K562 (cell line): ENCODE results near the gene STAB2. TPM values are rescaled to one million over a fixed set of nuclear protein-coding genes. Genes with fewer than 3 reads are reported as not detected.

Source experiments
- ATAC-seq: fragments of 200-7000 bp; cut with Tn5 transposase; 3 replicates; pipeline ENCODE4 v1.9.1; 2020; ENCODE audit warnings: moderate library complexity
- BruUV-seq: library from RNA; stranded (reverse); fragments of 400-500 nt; replicated peaks from 2 replicates; lab custom pipeline; 2021; lab: Mats Ljungman, UMichigan
- CTCF ChIA-PET: fragments of 300-600 bp; formaldehyde crosslinking; extraction: SDS; loops from one replicate; lab custom pipeline; 2021; ENCODE audit warnings: low intra/inter-chr PET ratio; lab: Yijun Ruan, JAX
- POLR2A ChIA-PET: fragments of 300-600, 350-650 bp; sonication (Branson Sonifier 250); formaldehyde crosslinking; extraction: SDS; loops from one replicate; lab custom pipeline; 2021; ENCODE audit warnings: antibody characterized with exemption, inconsistent platforms; lab: Yijun Ruan, JAX
- DNase-seq, 4 experiments: peaks; one replicate each; pipeline versions ENCODE4 v3.0.0 to v3.0.0-alpha.2; 2011 to 2018; ENCODE audit warnings: low spot score in 3 of 4, mixed read lengths in 3 of 4; ENCODE audit errors: extremely low read depth in 1 of 4
- FAIRE-seq: peaks from 2 replicates; lab custom pipeline; 2011; peaks lifted over from hg19 to GRCh38; lab: Jason Lieb, UNC
- H2AFZ ChIP-seq: 2 replicates; pipeline ENCODE4 v1.6.0; 2011; ENCODE audit warnings: low read depth, low read length, control low read depth, inconsistent platforms
- H3K27ac ChIP-seq: fragments of 200-600 bp; 3 replicates; pipeline ENCODE4 v1.8.0; 2011; ENCODE audit warnings: low read depth, mild to moderate bottlenecking, control low read depth, inconsistent platforms, low read length, moderate library complexity, mixed read lengths; ENCODE audit errors: extremely low read depth
- H3K27me3 ChIP-seq, 2 experiments: fragments of 300-600 bp in 1 of 2; 2 replicates in 1 of 2; 3 replicates in 1 of 2; pipeline versions ENCODE4 v1.6.0 to v1.8.0; 2011; ENCODE audit warnings: inconsistent platforms in 2 of 2, low read length in 2 of 2, mild to moderate bottlenecking in 1 of 2, mixed read lengths in 1 of 2, moderate library complexity in 1 of 2; ENCODE audit not compliant: control insufficient read depth in 2 of 2, insufficient read depth in 2 of 2
- H3K36me3 ChIP-seq: fragments of 300-600 bp; 3 replicates; pipeline ENCODE4 v1.8.0; 2011; ENCODE audit warnings: mild to moderate bottlenecking, low read length, inconsistent platforms; ENCODE audit not compliant: control insufficient read depth, insufficient read depth
- H3K4me1 ChIP-seq, 2 experiments: fragments of 200-600 bp in 1 of 2; replicated peaks in 1 of 2; 2 replicates in 1 of 2; 3 replicates in 1 of 2; pipeline versions ENCODE4 v1.5.1 to v1.8.0; 2011; ENCODE audit warnings: inconsistent platforms in 2 of 2, low read length in 2 of 2, mild to moderate bottlenecking in 1 of 2, mixed read lengths in 1 of 2, moderate library complexity in 1 of 2; ENCODE audit not compliant: control insufficient read depth in 2 of 2, insufficient read depth in 2 of 2
- H3K4me2 ChIP-seq: 2 replicates; pipeline ENCODE4 v1.6.1; 2011; ENCODE audit warnings: low read length, control low read depth, inconsistent platforms, mixed read lengths; ENCODE audit not compliant: insufficient read depth
- H3K4me3 ChIP-seq: fragments of 200-600 bp; sonication (generic), shearing (Covaris generic); 2 replicates; pipeline ENCODE4 v1.5.1; 2016; ENCODE audit warnings: control low read depth, inconsistent platforms
- H3K79me2 ChIP-seq: fragments of 200-600 bp; 3 replicates; pipeline ENCODE4 v1.8.0; 2011; ENCODE audit warnings: low read length, inconsistent platforms; ENCODE audit not compliant: control insufficient read depth, insufficient read depth
- H3K9ac ChIP-seq, 2 experiments: 2 replicates each; pipeline versions ENCODE4 v1.6.0 to v1.6.1; 2011; ENCODE audit warnings: low read depth in 2 of 2, low read length in 2 of 2, control low read depth in 1 of 2, inconsistent platforms in 1 of 2, mild to moderate bottlenecking in 1 of 2, mixed read lengths in 1 of 2; ENCODE audit not compliant: insufficient read depth in 1 of 2
- H3K9me1 ChIP-seq: one replicate; pipeline ENCODE4 v1.6.0; 2011; ENCODE audit warnings: inconsistent platforms, mild to moderate bottlenecking, low read length, moderate library complexity; ENCODE audit not compliant: control insufficient read depth, insufficient read depth
- H3K9me3 ChIP-seq: replicated peaks from 2 replicates; pipeline ENCODE4 v1.5.1; 2011; ENCODE audit warnings: low read depth, low read length, inconsistent platforms; ENCODE audit not compliant: control insufficient read depth, insufficient read depth
- H4K20me1 ChIP-seq: replicated peaks from 2 replicates; pipeline ENCODE4 v1.6.1; 2011; ENCODE audit warnings: low read length, inconsistent platforms, mixed read lengths; ENCODE audit not compliant: control insufficient read depth, insufficient read depth
- CAMTA2 ChIP-seq: fragments of 250-450 bp; sonication (Bioruptor Pico); conservative IDR thresholded peaks from 2 replicates; pipeline ENCODE4 v1.5.1; 2022
- CREB1 ChIP-seq, 2 experiments: sonication (generic) in 1 of 2; formaldehyde crosslinking in 1 of 2; IDR thresholded peaks; 2 replicates each; pipeline versions ENCODE4 v1.6.1 to v1.8.0; 2012 to 2022; ENCODE audit warnings: inconsistent platforms in 1 of 2, mild to moderate bottlenecking in 1 of 2, missing genetic modification reagents in 1 of 2, moderate library complexity in 1 of 2
- DLX4 ChIP-seq: fragments of 250-450 bp; sonication (Bioruptor Pico); IDR thresholded peaks from 2 replicates; pipeline ENCODE4 v1.6.1; 2021; ENCODE audit warnings: mild to moderate bottlenecking
- EWSR1 ChIP-seq: fragments of 450-650 bp; IDR thresholded peaks from 2 replicates; pipeline ENCODE4 v1.6.1; 2018; ENCODE audit warnings: borderline replicate concordance, mild to moderate bottlenecking, low read depth, moderate library complexity; ENCODE audit not compliant: partially characterized antibody
- SETDB1 ChIP-seq: IDR thresholded peaks from one replicate; pipeline ENCODE4 v1.6.1; 2012; ENCODE audit warnings: low read length, control low read depth, inconsistent platforms
- ZNF707 ChIP-seq: fragments of 250-450 bp; sonication (Bioruptor Pico); conservative IDR thresholded peaks from 2 replicates; pipeline ENCODE4 v1.8.0; 2022; ENCODE audit warnings: inconsistent platforms, mild to moderate bottlenecking, moderate library complexity
- whole genome bisulfite sequencing: fragments of 100-300 bp; shearing (Covaris generic); methylation state at CpG from one replicate; pipeline ENCODE4 v1.1.6; 2016; ENCODE audit warnings: low coverage, mixed read lengths; ENCODE audit not compliant: insufficient coverage; ENCODE audit errors: missing lambda C conversion rate; 5-methylcytosine and 5-hydroxymethylcytosine counted together
- in situ Hi-C: fragments of 300-500 bp; cut with MboI; formaldehyde crosslinking; loops from 4 replicates; pipeline ENCODE4 v1.15.0; 2018; ENCODE audit warnings: inconsistent platforms, mixed read lengths
- intact Hi-C: fragments of 100-400 bp; cut with micrococcal nuclease; formaldehyde crosslinking; loops from 2 replicates; pipeline ENCODE4 v1.14.2; 2022
- polyA plus RNA-seq, 8 experiments: library from polyadenylated mRNA; depleted of rRNA in 4 of 8; stranded (reverse) in 5 of 8; unstranded in 3 of 8; fragments of >200 nt; fragmentation: Nextera tagmentation in 2 of 8; fragmentation: Illumina TruSeq in 1 of 8; extraction: Ambion mirVana in 2 of 8; extraction: Trizol in 1 of 8; gene quantifications; 2 replicates each; pipeline versions ENCODE4 v1.2.1 to v1.2.3, GENCODE V29; 2011 to 2014; ENCODE audit warnings: inconsistent platforms in 1 of 8, missing spikeins in 1 of 8
- total RNA-seq, 7 experiments: library from RNA; depleted of rRNA in 6 of 7; stranded (reverse); fragments of >200 nt in 6 of 7; fragmentation: Illumina TruSeq in 2 of 7; extraction: Trizol in 2 of 7; gene quantifications; 2 replicates each; pipeline versions ENCODE4 v1.2.1 to v1.2.3, GENCODE V29; 2011 to 2021; ENCODE audit warnings: low replicate concordance in 1 of 7

Gene STAB2
- total and polyA plus RNA-seq, 9 of the 15 experiments (the other 6 are each of a cell fraction or from before 2014, with no cell fraction given), result 0.10 TPM; not detected in 8

DNA sequence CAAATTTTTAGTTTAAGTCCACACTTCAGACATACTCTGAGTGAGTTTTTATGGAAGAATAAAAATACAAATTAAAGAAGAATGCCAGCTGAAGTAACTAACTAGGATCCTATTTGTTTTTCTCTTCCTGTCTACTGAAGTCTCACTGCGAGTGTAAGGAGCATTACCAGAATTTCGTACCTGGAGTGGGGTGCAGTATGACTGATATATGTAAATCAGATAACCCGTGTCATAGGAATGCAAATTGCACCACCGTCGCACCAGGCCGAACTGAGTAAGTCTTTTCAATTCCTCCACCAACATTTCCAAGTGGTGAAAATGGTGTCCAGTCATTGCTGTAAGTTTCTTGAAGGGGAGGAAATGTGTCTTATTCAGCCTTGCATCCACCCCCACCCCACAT, 52.9 kb downstream of the STAB2 start:
- 0% methylated on average over 6 of the region's 6 CpGs for WGBS
- no peak for DNase-seq
- no peak overlapping the region for H2AFZ ChIP-seq
- H3K36me3 ChIP-seq, result no peaks in the 10 kb centered on the region
- in situ Hi-C loops (no loop called here), intact Hi-C loops (loop anchor here (10.0 kb wide), 1 partner anchor 145 kb away; the partner anchor contains the start of gene C12orf42)
- no peak overlapping the region for H3K9ac ChIP-seq
- H3K27ac ChIP-seq, result no peak overlapping the region
- POLR2A ChIA-PET, result no interaction called here
- BruUV-seq, result no TSS peak
- H3K9me1 ChIP-seq, result peaks cover 3% of the 10 kb centered on the region
- H4K20me1 ChIP-seq, result no peaks in the 10 kb centered on the region
- H3K27me3 ChIP-seq, result peaks cover 0 to 11% of the 10 kb centered on the region in 2 experiments; a peak in 2 of 5 replicates
- H3K4me2 ChIP-seq, result no peak overlapping the region
- CTCF ChIA-PET, result no interaction called here
- TF ChIP-seq SETDB1 (no peak), EWSR1 (no peak), DLX4 (CRISPR knock-in tag) (no peak), ZNF707 (CRISPR knock-in tag) (peak; percentile 90), CREB1 (IDR thresholded peaks at IDR 0.05) (no peak), CREB1 (CRISPR knock-in tag; IDR thresholded peaks at IDR 0.05) (no peak)
- H3K4me1 ChIP-seq, result no peaks in the 10 kb centered on the region
- no peak for FAIRE-seq
- no peaks in the 10 kb centered on the region for H3K79me2 ChIP-seq
- no peak overlapping the region for H3K4me3 ChIP-seq
- H3K9me3 ChIP-seq, result no peaks in the 10 kb centered on the region
- no peak for ATAC-seq

GRCh38 chr12:103640410-103640809, 53.3 kb downstream of the STAB2 start:
- peaks cover 0 to 7% of the 10 kb centered on the region in 2 experiments; a peak in 2 of 5 replicates for H3K27me3 ChIP-seq
- 0% methylated on average over 1 of the region's 1 CpG for WGBS
- no peaks in the 10 kb centered on the region for H4K20me1 ChIP-seq
- no peaks in the 10 kb centered on the region for H3K36me3 ChIP-seq
- BruUV-seq, result no TSS peak
- no peak overlapping the region for H3K27ac ChIP-seq
- H2AFZ ChIP-seq, result no peak overlapping the region
- in situ Hi-C loops (no loop called here), intact Hi-C loops (no loop called here)
- H3K4me2 ChIP-seq, result no peak overlapping the region
- H3K4me1 ChIP-seq, result no peaks in the 10 kb centered on the region
- no peak for TF ChIP-seq CAMTA2 (CRISPR knock-in tag)
- no peak overlapping the region for H3K4me3 ChIP-seq
- CTCF ChIA-PET, result no interaction called here
- no peaks in the 10 kb centered on the region for H3K9me3 ChIP-seq
- DNase-seq, result no peak
- no peak for FAIRE-seq
- no peaks in the 10 kb centered on the region for H3K79me2 ChIP-seq
- H3K9ac ChIP-seq, result no peak overlapping the region
- peaks cover 3% of the 10 kb centered on the region for H3K9me1 ChIP-seq
- no peak for ATAC-seq
- POLR2A ChIA-PET, result no interaction called here
